GM18520 (cell line): ENCODE results near the gene SMIM24.

Experiments used
- ATAC-seq: cut with Tn5 transposase; IDR thresholded peaks from one replicate; pipeline ENCODE4 v1.9.1; 2021; ENCODE audit not compliant: unreplicated experiment

The SMIM24 gene

DNA sequence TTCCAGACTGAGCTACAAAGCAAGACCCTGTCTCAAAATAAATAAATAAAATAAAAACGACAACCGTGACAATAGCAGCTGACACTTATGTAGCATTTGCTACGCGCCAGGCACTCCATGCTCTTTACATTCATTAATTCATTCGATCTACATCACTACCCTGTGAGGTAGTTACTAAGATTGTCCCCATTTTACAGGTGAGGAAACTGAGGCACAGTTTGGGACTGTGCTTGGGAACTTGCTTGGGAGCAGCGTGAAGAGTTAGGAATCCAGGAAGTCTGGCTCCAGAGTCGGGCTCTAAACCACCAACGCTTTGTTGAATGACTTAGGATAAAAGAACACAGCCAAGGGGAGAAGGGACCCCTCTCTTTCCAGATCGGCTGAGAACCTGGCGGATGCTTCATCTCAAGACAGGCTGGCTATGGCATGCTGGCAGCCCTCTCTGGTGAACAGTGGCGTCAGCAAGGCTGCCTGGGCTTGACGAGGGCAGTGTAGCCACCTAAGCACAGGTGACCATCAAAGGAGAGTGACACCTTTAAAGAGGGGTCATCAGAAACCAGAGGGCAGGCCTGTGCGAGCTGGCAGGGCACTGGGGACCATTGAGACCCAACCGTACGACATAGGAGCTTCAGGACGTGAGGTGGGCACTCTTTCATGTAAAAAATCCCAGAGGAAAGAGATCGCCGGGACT is 19.6 kb upstream of the SMIM24 start:
- no peak for ATAC-seq

DNA sequence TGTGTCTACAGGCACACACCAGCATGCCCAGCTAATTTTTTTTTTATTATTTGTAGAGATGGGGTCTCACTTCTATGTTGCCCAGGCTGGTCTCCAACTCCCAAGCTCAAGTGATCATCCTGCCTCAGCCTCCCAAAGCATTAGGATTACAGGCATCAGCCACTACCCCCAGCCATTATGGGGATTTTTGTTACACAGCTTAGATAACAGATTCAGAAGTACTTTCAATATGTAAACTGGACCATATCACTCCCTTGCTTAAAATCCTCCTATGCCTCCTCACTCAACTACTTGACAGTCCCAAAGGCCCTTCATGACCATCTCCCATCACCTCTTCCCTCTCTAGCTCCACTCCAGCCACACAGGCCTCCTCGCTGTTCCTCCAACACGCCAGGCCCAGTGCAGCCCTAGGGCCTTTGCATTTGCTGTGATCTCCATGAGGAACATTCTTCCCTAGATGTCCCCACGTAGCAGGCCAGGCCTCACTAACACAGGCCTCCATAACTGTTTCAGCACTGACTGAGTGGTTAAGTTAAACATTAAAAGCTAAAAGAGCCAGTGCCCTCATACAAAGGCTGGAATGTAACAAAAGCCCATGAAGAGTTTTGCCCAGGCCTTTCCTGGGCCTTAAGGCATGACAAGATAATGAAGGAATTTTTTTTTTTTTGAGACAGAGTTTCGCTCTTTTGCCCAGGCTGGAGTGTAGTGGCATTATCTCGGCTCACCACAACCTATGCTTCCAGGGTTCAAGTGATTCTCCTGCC is 17.6 kb upstream of the SMIM24 start:
- ATAC-seq, result no peak

DNA sequence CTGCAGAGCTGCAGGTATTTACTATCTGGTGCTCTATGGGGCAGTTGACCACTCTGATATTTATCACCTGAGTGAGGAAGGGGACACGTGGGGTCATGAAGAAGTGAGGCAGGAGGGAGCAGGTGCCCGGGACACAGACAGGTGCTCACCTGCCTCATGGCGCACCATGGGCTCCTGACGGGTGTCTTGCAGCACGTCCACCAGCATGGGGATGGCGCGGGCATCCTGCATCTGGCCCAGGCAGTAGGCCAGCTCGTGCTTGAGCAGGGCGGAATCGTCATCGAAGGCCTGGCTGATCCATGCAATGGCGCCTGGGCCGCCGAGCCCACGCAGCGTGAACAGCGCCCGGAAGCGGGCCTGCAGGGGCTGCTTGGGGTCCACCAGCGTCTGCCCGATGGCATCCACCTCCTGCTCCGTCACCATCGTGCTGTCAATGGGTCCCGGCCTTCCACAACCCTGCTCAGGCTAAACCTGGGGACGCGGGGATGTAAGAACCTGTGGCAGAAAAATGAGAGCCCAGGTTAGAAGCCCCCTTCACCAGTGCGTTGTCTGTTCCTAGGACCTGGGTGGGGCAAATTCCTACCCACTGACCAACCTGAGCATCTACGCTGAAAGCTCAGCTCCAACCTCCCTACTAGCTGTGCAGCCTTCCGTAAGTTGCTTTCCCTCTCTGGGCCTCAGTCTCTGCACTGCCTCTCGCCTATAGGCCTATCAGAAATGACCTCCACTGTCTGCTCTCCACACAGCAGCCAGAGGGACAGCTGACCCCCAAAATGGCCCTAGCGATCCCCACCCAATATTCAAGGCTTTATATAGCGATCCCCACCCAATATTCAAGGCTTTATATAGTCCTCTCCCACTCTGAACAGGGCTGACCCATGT is 16.3 kb upstream of the SMIM24 start:
- no peak for ATAC-seq

DNA sequence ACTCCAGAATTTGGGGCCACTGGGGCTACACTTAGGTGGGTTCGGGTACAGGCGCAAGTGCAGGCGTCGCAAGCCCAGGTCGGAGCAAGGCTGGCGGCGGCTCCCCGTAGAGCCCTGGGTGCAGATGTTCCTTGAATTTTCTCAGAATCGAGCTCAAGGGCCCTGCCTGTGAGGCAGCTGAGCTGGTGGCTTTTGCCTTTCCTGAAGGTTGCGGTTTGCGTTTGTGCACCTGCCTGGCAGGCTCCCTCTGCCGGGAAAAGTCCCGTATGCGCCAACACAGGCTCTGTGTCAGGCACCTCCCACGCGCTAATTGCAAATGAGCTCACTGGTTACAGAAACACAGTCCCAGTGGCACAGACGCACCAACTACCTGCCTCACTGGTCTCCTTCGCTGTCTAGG is 14.2 kb upstream of the SMIM24 start:
- no peak for ATAC-seq

DNA sequence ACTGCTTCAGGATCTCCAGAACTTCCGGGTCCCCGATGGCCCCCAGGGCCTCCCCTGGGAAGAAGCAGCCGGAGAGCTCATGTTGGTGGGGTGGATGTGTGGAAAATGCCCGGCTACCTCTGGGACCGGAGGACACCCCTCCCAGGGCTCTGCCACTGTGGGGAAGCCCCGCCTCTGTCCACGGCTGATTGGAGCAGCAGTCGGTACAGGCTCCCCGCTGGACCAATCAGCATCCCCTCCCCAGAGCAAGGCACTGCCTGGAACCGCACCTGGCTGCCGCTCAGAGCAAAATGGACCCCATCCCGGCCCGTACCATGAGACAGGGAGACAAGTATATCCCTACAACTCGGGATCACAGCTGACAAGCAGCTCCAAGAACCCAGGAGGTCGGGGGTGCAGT is 13.7 kb upstream of the SMIM24 start:
- no peak for ATAC-seq

DNA sequence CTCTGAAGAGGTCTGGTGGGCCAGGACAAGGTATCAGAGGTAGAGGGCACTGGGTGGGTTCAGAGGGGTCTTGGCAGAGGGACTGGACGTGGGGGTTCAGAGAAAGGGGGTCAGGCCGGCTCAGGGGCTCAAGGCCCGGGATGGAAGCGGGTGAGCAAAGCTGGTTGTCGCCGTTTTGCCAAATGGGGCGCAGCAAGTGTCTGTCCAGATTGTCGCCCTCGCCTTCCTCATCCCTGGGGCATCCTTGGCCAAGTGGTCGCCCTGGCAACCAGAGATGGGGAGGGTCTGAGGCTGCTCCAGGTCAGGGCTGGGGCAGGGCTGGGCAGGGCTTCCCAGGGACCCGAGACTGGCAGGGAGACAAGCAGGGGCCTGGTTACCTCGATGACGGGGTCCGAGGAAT is 13.3 kb upstream of the SMIM24 start:
- ATAC-seq, result no peak

DNA sequence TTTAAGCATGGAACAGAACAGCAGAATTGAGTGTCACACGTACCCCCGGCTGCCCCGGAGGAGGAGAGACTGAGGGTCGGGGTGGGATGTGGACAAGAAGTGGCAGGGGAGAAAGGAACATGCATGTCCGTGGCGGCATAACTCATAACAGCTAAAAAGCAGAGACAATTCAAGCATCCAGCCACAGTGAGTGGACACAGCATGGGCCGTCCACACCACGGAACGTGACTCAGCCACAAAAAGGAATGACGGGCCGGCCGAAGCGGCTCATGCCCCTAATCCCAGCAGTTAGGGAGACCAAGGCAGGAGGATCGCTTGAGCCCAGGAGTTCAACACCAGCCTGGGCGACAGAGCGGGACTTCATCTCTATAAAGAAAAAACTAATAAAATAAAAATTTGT is 12.6 kb upstream of the SMIM24 start:
- ATAC-seq, result no peak

DNA sequence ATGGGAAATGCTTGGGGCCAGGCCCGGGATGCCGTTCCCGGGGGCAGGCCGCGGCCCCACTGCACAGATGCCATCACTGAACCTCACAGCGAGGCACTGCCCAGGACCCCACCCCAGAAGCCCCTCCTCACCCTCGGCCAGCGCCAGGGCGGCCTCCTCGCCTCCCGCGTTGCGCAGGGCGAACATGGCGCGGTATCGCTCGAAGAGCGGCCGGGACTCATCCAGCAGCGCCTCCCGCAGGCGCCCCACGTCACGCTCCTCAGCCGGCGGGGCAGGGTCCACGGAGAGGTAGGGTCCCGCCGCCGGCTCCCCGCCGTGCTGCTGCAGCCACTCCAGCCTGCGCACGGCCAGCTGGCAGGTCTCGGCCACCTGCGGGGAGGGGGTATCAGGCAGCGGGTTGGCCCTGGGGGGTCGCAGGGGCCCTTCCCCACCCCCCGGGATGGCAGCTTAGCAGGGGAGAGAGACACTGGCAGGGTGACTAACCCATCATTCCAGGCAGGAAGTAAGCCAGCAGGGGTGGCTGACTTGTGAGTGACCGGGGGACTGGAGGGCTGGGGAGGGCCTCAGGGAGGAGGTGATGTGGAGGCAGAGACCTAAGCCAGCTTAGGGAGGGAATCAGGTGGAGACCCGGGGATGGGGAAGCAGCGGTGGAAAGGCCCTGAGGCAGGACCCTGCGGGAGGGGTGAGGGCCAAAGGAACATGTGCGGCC is 12.0 kb upstream of the SMIM24 start:
- ATAC-seq, result no peak

DNA sequence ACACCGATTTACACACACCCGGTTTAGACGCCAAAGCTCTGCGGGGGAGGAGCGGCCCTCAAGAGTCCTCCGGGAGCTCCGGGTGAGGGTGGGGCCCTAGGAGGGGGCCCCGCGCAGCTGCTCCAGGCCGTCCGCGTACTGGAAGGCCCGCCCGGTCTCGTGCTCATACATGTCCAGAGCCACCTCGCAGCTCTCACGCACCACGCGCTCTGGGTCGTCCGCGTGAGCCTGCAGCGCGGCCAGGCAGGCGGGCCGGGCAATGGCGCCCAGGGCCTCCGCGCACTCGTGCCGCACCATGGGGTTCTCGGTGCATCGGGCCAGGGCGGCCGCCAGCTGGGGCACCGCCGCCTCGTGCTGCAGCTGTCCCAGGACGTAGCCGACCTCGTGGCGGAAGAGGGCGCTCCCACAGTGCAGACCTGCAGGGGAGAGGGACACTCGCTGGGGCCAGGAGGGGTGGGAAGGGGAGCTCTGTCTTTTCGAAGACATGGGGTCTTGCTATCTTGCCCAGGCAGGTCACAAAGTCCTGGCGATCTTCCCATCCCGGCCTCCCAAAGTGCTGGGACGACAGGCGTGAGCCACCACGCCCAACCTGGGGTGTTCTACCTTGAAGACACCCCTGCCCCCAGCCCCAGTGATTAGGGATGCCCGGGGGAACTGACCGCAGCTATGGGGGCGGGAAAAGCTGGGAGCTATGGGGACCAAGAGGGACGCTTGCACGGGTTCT is 11.2 kb upstream of the SMIM24 start:
- ATAC-seq, result no peak

DNA sequence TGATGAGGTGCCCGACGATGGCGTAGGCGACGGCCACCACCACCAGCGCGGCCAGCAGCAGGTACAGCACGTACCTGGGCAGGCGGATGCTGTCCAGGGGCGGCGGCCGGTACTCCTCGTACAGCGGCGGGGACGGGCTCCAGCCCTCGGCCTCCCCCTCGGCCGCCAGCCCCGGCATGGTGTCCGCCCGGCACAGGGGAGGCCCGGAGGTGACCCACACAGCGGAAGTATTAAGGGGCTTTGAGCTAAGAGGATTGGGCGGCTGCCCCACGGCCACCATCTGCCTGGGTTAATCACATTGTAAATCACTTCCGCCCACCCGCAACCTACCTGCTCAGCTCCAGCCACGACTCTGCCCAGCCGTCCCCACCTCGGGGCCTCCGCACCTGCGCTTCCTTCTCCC is 2.9 kb upstream of the SMIM24 start, which contains the start of gene SMIM44:
TSS of gene SMIM44 (minus strand) at position 216 of the 403 bp plus-strand sequence. CDS start at position 178, 38 bp downstream.
- no peak for ATAC-seq

DNA sequence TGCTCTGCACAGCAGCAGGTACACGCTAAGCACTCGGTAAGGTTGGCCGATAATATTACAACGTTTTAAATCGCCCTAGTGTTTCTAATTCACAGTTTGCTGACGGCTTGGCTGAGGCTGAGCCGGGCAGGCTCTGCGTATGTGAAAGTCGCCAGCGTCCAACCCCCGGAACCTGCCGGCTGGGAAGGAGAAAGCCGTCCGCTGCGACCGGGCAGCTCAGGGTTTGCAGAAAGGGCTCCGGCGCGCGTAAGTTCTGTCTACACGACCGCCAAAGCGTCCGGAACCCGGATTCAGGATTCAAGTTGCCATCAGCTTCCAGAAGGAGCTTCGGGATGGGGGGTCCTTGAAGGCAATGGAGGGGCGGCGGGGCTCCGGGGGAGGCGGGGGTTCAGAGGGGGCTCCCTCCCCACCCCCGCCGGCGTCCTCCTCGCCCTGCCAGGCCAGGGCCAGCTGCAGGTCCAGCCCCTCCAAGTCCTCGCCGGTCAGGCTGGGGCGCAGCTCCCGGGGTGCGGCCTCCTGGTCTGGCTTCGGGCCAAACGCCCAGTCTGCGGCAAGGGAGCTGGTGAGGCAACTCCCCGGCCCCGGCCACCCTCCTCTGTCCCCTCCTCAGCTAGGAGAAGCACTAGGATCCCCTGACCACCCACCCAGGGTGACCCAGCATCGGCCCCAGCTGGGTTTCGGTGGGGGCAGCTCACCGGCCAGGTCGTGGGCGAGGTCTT is 2.3 kb upstream of the SMIM24 start:
- no peak for ATAC-seq

DNA sequence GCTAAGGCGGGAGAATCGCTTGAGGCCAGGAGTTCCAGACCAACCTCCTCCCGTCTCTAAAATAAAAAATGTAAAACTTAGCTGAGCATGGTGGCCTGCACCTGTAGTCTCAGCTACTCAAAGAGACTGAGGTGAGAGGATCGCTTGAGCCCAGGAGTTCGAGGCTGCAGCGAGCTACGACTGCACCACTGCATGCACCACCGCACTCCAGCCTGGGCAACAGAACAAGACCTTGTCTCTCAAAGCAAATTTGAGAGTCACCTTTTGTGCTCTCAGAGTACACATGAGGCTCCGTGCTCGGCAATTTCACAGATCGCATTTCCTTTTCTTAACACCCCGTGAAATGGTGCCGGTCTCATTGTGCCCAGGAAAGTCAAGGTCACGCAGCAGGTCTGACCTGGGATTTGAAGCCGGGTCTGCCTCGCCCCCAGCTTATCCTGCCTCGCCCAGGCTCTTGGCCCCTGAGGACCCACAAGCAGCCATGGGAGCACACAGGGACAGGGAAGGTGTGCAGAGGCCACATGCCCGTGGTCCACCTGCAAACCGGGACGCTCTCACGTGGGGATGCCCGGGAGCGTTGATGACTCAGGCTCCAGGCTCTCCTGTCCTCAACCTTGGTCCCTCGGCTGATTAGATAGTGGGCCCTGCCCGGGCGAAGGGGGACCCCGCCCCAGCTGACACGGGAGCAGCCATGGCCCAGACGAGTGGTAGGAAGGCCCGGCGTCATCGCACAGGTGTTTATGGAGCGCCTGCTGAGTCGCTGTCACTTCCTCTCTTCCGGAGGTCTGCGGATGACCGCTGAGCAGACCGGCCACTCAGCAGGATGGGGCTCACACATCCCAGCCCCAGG is 1.1 kb upstream of the SMIM24 start:
- ATAC-seq, result no peak

DNA sequence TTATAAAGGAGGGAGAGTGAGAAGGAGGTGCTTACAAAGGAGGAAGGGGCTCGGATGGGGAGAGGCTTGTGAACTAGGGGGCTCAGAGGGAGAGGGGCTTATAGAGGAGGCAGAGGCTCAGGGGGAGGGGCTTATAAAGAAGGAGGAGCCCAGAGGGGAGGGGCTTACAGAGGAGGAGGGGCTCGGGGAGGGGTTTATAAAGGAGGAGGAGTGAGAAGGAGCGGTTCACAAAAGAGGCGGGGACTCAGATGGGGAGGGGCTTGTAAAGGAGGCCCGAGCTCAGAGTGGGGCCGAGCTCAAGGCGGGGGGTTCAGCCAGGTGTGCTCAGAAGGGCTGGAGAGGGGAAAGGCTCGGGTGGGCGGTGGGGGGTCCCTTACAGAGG is 500 bp downstream of the SMIM24 start:
- ATAC-seq, result no peak

DNA sequence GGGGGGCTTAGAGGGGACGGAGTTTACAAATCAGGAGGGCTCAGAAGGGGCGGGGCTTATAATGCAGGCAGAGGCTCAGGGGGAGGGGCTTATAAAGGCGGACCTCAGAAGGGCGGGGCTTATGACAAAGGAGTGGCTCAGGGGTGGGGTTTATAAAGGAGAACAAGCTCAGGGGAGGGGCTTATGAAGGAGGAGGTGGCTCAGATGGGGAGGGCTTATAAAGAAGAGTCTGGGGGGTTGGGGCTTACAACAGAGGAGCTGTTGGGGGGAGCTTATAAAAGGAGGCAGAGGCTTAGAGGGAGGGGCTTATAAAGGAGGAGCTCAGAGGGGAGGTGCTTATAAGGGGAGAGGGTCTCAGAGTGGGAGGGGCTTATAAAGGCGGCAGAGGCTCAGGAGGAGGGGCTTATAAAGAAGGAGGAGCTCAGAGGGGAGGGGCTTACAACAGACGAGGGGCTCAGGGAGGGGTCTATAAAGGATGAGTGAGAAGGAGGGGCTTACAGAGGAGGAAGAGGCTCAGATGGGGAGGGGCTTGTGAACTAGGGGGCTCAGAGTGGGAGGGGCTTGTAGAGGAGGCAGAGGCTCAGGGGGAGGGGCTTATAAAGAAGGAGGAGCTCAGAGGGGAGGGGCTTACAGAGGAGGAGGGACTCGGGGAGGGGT is 1.0 kb downstream of the SMIM24 start:
- ATAC-seq, result no peak

DNA sequence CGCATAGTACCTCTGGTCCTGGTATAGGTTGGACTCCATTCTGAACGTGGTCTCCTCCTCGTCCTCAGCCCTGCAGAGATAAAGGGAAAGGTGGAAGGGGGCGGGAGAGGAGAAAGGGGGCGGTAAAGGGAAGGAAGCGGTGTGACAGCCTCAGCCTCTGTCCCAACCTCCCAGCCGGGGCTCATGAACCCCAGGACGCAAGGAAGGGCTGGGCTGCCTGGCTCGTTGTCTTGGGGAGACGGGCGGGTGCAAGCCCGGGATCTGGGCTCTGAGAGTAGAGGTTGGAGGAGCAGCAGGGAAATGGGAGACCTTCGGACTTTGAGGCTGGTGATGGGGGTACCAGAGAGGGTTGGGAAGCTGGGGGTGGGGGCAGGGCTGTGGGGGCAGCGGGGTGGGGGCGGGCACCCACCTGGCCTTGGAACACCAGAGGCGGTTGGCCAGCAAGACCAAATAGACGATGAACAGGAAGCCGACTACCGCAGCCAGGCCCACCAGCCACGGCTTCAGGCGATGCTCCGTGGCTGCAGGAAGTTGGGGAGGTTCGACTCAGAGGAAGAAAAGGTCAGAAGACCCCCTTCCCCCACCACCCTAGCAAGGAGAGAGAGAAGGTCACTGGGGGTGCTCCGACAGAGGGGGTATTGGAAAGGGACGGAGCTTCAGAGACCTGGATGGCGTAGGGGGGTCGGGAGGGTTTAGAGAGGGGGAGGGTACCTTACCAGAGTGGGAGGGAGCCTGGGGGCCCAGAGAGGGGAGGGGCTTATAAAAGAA is 1.7 kb downstream of the SMIM24 start:
- ATAC-seq, result no peak

DNA sequence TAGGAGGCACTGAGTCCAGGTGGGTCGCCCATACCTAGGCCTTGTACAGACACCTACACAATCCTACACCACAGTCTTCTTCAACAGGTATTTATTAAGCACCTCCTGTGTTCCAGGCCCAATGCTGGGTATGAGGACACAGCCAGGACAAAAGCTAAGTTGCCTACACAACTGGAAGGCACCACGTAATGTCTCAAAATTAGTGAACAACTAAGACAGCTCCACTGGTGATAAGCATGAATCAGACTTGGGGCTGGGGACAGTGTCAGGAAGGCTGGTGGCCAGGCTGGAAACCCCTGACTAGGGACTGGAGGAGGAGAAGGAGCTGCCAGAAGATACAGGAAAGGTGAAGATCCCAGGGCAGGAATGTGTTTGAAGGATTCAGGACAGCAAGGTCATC is 2.4 kb downstream of the SMIM24 start:
- ATAC-seq, result no peak

DNA sequence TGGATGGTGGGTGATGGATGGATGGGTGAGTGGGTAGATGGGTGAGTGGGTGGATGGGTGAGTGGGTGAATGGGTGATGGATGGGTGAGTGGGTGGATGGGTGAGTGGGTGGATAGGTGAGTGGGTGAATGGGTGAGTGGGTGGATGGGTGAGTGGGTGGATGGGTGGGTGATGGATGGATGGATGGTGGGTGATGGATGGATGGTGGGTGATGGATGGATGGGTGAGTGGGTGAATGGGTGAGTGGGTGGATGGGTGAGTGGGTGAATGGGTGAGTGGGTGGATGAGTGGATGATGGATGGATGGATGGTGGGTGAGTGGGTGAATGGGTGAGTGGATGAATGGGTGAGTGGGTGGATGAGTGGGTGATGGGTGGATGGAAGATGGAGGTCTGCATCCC is 2.8 kb downstream of the SMIM24 start:
- no peak for ATAC-seq

DNA sequence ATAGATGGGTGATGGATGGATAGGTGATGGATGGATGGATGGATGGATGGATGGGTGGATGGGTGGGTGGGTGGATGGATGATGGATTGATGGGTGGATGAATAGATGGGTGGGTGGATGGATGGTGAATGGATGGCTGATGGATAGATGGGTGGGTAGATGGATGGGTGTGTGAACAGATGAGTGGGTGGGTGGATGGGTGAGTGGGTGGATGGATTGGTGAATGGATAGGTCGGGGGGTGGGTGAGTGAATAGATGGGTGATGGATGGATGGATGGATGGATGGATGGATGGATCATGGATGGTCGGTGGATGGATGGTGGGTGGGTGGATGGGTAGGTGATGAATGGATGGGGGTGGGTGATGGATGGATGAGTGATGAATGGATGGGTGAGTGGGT is 3.5 kb downstream of the SMIM24 start:
- ATAC-seq, result no peak
